HepG2 (cell line): ENCODE results near the gene RAB3B. TPM values are rescaled to one million over a fixed set of nuclear protein-coding genes. Genes with fewer than 3 reads are reported as not detected.

Experiments
- CREM ChIP-seq, 2 experiments: sonication (generic) in 1 of 2; formaldehyde crosslinking in 1 of 2; IDR thresholded peaks; 2 replicates each; pipeline versions ENCODE4 v1.4.0 to v1.6.1; 2016 to 2020; ENCODE audit warnings: antibody characterized with exemption in 1 of 2, mild to moderate bottlenecking in 1 of 2, missing genetic modification reagents in 1 of 2
- GTF2F1 ChIP-seq: fragments of 150-350 bp; IDR thresholded peaks from 2 replicates; pipeline ENCODE4 v1.6.1; 2014; ENCODE audit warnings: low read length
- HHEX ChIP-seq: IDR thresholded peaks from 2 replicates; pipeline ENCODE4 v1.6.1; 2016; ENCODE audit warnings: control low read depth
- HMGA1 ChIP-seq: sonication (generic); formaldehyde crosslinking; conservative IDR thresholded peaks from 2 replicates; pipeline ENCODE4 v1.4.0; 2020; ENCODE audit warnings: missing genetic modification reagents
- NFE2 ChIP-seq: sonication (generic); formaldehyde crosslinking; IDR thresholded peaks from 2 replicates; pipeline ENCODE4 v1.4.0; 2020; ENCODE audit warnings: missing genetic modification reagents
- NR1H2 ChIP-seq: sonication (generic); formaldehyde crosslinking; IDR thresholded peaks from 2 replicates; pipeline ENCODE4 v1.8.1; 2022; ENCODE audit warnings: low read depth, missing genetic modification reagents, borderline replicate concordance
- PAF1 ChIP-seq: IDR thresholded peaks from 2 replicates; pipeline ENCODE4 v1.6.1; 2016; ENCODE audit warnings: missing genetic modification reagents, missing compliant biosample characterization
- RFXAP ChIP-seq: sonication (generic); formaldehyde crosslinking; IDR thresholded peaks from 2 replicates; pipeline ENCODE4 v1.4.0; 2020; ENCODE audit warnings: missing genetic modification reagents, borderline replicate concordance
- SALL2 ChIP-seq: sonication (generic); formaldehyde crosslinking; IDR thresholded peaks from 2 replicates; pipeline ENCODE4 v1.8.1; 2023; ENCODE audit warnings: mild to moderate bottlenecking, missing genetic modification reagents, inconsistent platforms
- TBX2 ChIP-seq: sonication (generic); formaldehyde crosslinking; IDR thresholded peaks from 2 replicates; pipeline ENCODE4 v1.5.0; 2020; ENCODE audit warnings: missing genetic modification reagents, mild to moderate bottlenecking, borderline replicate concordance
- ZMYM3 ChIP-seq: sonication (generic); formaldehyde crosslinking; IDR thresholded peaks from 2 replicates; pipeline ENCODE4 v1.5.1; 2020; ENCODE audit warnings: mild to moderate bottlenecking, missing genetic modification reagents
- ZNF143 ChIP-seq: sonication (generic); formaldehyde crosslinking; IDR thresholded peaks from 2 replicates; pipeline ENCODE4 v1.4.0; 2020; ENCODE audit warnings: missing genetic modification reagents
- ZNF501 ChIP-seq: sonication (generic); formaldehyde crosslinking; IDR thresholded peaks from 2 replicates; pipeline ENCODE4 v1.5.1; 2020; ENCODE audit warnings: mild to moderate bottlenecking, moderate library complexity, missing genetic modification reagents
- ZNF775 ChIP-seq: sonication (generic); formaldehyde crosslinking; IDR thresholded peaks from 2 replicates; pipeline ENCODE4 v1.4.0; 2020; ENCODE audit warnings: missing genetic modification reagents, mild to moderate bottlenecking, moderate library complexity, borderline replicate concordance
- ZXDC ChIP-seq: sonication (generic); formaldehyde crosslinking; IDR thresholded peaks from 2 replicates; pipeline ENCODE4 v1.5.0; 2020; ENCODE audit warnings: mild to moderate bottlenecking, missing genetic modification reagents
- polyA plus RNA-seq, 8 experiments: library from polyadenylated mRNA; depleted of rRNA in 3 of 8; stranded (reverse) in 7 of 8; unstranded in 1 of 8; fragments of >200 nt; fragmentation: Illumina TruSeq in 4 of 8; extraction: Trizol in 4 of 8; gene quantifications; 2 replicates each; pipeline versions ENCODE4 v1.2.1 to v1.2.3, GENCODE V29; 2011 to 2016; ENCODE audit warnings: low read depth in 4 of 8, missing spikeins in 1 of 8, mixed read lengths in 1 of 8; ENCODE audit not compliant: insufficient read depth in 1 of 8
- total RNA-seq, 5 experiments: library from RNA; depleted of rRNA; stranded (reverse); fragments of >200 nt; fragmentation: Illumina TruSeq; extraction: Trizol; gene quantifications; 2 replicates each; pipeline ENCODE4 v1.2.3, GENCODE V29; 2016; ENCODE audit warnings: low read depth in 1 of 5
- TF ChIP-seq, protein P1 (sequence below): sonication (generic); formaldehyde crosslinking; IDR thresholded peaks from 2 replicates; pipeline ENCODE4 v1.4.0; 2020; ENCODE audit warnings: mild to moderate bottlenecking, missing genetic modification reagents, borderline replicate concordance
- TF ChIP-seq, protein P2 (sequence below): sonication (generic); formaldehyde crosslinking; IDR thresholded peaks from 2 replicates; pipeline ENCODE4 v1.4.0; 2020; ENCODE audit warnings: missing genetic modification reagents

RAB3B gene
- total and polyA plus RNA-seq, 2 of the 13 experiments (the other 11 are each of a cell fraction or from before 2014, with no cell fraction given) = 1.0 to 1.2 TPM

GRCh38 chr1:51976846-51977602 lies 13.5 kb downstream of the RAB3B start (continued):
- TF ChIP-seq, protein P1, sequence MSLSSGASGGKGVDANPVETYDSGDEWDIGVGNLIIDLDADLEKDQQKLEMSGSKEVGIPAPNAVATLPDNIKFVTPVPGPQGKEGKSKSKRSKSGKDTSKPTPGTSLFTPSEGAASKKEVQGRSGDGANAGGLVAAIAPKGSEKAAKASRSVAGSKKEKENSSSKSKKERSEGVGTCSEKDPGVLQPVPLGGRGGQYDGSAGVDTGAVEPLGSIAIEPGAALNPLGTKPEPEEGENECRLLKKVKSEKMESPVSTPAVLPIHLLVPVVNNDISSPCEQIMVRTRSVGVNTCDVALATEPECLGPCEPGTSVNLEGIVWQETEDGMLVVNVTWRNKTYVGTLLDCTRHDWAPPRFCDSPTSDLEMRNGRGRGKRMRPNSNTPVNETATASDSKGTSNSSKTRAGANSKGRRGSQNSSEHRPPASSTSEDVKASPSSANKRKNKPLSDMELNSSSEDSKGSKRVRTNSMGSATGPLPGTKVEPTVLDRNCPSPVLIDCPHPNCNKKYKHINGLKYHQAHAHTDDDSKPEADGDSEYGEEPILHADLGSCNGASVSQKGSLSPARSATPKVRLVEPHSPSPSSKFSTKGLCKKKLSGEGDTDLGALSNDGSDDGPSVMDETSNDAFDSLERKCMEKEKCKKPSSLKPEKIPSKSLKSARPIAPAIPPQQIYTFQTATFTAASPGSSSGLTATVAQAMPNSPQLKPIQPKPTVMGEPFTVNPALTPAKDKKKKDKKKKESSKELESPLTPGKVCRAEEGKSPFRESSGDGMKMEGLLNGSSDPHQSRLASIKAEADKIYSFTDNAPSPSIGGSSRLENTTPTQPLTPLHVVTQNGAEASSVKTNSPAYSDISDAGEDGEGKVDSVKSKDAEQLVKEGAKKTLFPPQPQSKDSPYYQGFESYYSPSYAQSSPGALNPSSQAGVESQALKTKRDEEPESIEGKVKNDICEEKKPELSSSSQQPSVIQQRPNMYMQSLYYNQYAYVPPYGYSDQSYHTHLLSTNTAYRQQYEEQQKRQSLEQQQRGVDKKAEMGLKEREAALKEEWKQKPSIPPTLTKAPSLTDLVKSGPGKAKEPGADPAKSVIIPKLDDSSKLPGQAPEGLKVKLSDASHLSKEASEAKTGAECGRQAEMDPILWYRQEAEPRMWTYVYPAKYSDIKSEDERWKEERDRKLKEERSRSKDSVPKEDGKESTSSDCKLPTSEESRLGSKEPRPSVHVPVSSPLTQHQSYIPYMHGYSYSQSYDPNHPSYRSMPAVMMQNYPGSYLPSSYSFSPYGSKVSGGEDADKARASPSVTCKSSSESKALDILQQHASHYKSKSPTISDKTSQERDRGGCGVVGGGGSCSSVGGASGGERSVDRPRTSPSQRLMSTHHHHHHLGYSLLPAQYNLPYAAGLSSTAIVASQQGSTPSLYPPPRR (CRISPR knock-in tag) = peak; percentile 93
- TF ChIP-seq ZMYM3 (CRISPR knock-in tag) (peak; percentile 66), GTF2F1 (no peak), NFE2 (CRISPR knock-in tag) (no peak), CREM (IDR thresholded peaks at IDR 0.05) (peak; percentile 57; the same call in 1 of the 2 replicates), CREM (CRISPR knock-in tag; IDR thresholded peaks at IDR 0.05) (no peak), RFXAP (CRISPR knock-in tag) (no peak), PAF1 (CRISPR knock-in tag) (no peak), ZXDC (CRISPR knock-in tag) (no peak), HHEX (CRISPR knock-in tag) (peak; percentile 81; the same call in 1 of the 2 replicates), SALL2 (no peak), NR1H2 (CRISPR knock-in tag) (no peak), HMGA1 (no peak), TBX2 (CRISPR knock-in tag) (peak; percentile 59), ZNF143 (CRISPR knock-in tag) (no peak), ZNF775 (CRISPR knock-in tag) (no peak), ZNF501 (peak; percentile 48; the same call in 1 of the 2 replicates)
- TF ChIP-seq, protein P2, sequence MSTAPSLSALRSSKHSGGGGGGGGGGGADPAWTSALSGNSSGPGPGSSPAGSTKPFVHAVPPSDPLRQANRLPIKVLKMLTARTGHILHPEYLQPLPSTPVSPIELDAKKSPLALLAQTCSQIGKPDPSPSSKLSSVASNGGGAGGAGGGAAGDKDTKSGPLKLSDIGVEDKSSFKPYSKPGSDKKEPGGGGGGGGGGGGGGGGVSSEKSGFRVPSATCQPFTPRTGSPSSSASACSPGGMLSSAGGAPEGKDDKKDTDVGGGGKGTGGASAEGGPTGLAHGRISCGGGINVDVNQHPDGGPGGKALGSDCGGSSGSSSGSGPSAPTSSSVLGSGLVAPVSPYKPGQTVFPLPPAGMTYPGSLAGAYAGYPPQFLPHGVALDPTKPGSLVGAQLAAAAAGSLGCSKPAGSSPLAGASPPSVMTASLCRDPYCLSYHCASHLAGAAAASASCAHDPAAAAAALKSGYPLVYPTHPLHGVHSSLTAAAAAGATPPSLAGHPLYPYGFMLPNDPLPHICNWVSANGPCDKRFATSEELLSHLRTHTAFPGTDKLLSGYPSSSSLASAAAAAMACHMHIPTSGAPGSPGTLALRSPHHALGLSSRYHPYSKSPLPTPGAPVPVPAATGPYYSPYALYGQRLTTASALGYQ = peak; percentile 90; the same call in 1 of the 2 replicates
